ENCODE results near the gene ADGRG6.

ADGRG6 gene

DNA sequence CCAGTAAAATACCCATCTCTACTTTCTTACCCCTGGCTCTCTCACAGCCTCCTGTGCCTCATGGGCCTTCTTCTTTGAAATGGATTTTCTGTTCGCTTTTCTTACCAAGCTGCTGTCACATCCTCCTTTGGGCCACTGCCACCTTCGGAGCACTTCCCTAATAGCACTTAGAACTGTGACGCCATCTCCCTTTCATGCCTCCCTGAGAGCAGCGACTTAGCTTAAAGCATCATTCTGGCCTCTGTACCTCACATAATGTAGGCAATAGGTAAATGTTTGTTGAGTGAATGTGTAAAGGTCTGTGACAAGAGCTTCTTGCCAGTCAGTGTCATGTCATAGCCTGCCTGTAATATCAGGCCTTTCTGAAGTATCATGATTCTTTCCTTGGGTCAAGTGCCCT is 78.8 kb downstream of the ADGRG6 start:
- DNase-seq, result no peak

DNA sequence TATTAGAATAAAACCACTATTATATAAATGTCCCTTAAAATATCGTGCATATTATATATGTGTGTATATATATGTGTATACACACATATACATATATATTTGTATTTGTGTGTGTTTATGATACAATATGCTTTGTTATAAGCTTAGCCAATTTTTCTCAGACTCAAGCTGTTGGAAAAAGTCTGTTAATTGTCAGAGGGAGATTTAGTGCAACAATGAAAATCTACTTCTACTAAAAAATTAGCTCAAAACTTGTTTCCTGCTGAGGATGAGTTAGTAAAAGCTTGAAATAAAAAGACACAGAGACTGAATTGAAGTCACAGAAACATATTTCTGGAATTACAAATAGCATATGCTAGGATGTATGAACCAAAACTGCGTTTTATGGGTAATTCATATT is 79.4 kb downstream of the ADGRG6 start:
- DNase-seq, result no peak

DNA sequence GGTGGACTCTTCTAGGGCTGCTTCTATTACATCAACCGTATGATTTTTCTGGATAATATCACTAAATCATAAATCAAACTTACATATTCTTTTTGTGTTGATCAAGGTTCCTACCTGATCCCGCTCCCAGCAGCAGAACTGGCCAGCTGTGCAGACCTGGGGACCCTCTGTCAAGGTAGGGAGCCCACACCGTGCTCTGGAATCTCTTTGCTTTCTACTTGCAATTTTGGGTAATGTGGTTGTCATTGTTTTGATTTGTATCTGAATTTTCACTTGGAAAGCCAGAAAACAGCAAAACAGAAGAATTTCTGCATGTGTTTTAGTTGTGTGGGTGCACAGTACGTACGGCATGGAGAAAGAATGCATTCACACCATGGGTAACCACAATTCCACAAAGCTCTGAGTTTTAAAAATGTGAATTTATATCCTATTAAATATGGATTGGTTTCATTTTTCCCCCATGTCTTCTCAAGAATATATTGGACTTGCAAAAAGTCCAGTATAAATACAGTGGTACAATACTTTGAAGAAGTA is 80.1 kb downstream of the ADGRG6 start:
- peak; percentile 56 for DNase-seq

DNA sequence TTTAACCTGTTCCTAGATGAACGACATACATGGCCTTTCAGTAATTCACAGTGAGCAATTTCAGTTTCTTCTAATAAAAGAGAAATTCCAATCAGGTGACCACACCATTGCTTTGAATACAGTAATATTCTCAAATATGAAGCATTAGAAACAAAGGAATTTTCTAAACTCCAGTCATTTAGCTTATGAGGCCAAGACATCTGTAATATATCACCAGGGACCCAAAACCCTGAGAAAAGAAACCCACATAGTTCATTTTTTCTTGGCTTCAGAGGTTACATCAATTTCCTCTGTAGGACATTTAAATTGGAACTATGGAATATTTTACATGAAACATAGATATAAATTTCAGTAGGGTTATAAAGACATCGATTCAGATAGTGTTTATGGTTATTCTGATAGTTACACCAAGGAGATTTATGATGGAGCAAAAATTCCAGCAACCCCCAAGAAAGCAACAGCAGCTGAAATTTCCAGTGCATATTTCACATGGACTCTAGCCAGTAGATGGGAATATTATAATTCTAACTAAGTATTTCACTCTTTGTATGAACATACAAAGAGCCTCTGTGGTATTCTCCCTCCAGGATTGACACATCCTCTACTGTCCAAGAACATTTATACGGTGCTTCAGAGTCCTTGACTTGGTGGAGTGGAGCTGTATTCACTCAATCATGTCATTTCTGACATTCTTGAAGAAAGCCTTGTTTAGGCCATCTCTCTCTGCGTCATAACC is 82.9 kb downstream of the ADGRG6 start:
- peak; percentile 85 for DNase-seq

DNA sequence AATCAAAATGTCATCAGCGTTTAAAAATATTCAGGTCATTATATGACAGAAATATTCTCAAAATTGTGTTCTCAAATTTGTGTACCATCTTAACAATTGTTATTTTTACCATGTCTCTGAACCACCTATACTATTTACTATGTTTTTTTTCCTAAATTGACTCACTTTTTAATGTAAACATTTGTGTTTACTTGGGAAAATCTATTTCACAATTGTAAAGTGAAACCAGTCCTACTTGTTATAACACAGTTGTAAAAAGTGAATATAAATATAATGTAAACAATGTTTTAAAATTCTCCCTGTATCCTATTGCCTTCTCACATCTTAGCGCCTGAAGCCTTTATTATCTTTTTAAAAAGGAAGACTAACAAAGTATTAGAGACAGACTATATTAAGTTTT is 83.5 kb downstream of the ADGRG6 start:
- DNase-seq, result no peak

DNA sequence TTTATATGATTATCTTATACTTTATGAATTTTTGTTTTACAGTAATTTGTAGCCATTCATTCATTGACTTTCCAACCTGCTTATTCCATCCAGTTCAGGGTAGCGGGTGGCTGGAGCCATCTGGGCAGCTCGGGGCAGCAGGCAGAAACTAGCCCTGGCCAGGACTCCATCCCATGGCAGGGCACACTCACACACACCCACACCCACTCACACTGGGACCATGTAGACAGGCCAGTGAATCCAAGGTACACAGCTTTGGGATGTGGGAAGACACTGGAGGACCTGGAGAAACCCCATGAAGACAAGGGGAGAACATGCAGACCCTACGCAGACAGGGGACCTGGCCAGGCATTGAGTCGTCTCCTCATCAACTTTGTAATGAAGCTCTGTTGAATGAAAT is 84.8 kb downstream of the ADGRG6 start:
- no peak for DNase-seq

GRCh38 chr6:142387997-142388815 is 86.4 kb downstream of the ADGRG6 start:
- DNase-seq, result peak; percentile 64

DNA sequence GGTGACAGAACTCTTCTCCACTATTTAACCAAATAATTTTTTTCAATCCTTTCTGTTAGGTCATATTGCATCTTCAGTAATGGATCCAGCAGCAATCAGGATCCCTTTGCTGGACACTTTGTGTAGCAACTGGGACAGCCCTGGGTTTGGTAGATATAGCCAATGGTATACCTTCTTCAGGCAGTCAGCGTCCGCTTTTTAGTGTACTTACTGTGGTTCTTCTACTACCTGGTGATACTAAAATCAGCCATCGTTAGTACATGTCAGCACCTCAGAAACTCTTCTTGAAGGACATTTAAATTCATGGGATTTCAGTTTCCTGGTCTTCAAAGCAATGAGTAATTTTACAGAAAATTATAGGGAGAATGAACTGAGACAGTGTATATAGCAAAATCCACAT is 93.5 kb downstream of the ADGRG6 start:
- DNase-seq, result no peak

- DNase-seq, result no peak
Measured at GRCh38 chr6:142395768-142396231, 94.0 kb downstream of the ADGRG6 start.

- DNase-seq, result no peak
Measured at GRCh38 chr6:142398353-142398752, 96.5 kb downstream of the ADGRG6 start.

DNA sequence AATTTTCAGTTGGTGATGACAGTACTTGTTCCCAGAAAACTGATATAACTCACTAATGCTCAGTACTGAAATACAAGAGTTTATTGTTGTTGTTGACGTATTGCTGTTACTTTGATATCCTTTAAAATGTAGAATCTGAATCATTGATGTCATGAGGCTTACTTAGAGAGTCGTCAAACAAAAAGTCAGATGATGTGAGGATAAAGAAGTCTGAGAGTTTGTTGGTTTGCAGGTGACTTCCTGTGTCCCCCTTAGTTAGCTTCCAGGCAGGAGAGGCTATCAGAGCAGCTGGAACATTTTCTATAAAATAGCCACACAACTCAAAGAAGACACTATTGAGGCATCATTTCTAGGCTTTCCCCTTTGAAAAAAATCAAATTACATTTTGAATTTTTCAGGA is 97.9 kb downstream of the ADGRG6 start:
- no peak for DNase-seq

GRCh38 chr6:142400495-142400894 is 98.7 kb downstream of the ADGRG6 start:
- peak; percentile 45 for DNase-seq

DNA sequence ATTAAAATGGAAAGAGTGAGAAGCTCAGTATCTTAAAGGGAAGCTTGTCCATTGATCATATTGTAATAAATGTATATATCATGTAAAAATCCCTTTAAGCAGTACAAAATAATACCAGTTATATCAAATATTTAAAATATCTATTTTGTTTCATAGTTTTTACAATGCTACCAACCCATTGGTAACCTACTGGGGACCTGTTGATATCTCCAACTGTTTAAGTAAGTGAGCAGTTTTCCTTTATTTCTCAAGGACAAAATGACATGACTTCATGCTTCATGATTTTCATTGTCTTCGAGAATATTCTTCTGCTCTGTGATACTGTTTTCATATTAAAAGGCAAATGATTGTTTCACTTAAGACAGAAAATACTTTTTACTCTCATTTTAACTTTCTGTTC is 100.0 kb downstream of the ADGRG6 start:
- no peak for DNase-seq

- DNase-seq, result no peak
Measured at GRCh38 chr6:142404751-142405150, 102.9 kb downstream of the ADGRG6 start.

GRCh38 chr6:142406131-142406530 is 104.3 kb downstream of the ADGRG6 start:
- DNase-seq, result no peak

GRCh38 chr6:142407685-142408273 is 106.0 kb downstream of the ADGRG6 start:
- DNase-seq, result no peak

GRCh38 chr6:142408409-142408808 is 106.6 kb downstream of the ADGRG6 start:
- no peak for DNase-seq

DNA sequence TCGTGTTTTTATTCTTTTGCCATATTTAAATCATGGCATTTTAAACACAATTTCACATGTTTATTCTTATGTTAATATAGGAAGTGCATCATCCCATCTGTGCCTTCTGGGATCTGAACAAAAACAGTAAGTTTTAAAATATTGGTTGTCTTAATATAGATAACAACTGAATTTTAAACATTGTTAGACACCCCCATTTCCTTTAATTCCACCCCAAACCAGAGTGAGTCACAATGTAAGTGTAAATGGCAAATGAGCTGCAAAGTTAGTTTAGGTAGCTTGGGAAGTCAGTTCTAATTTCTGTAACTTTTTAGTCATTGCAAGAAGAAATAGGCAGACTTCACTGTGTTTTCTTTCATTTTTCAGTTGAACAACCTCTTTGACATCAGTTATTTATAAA is 108.0 kb downstream of the ADGRG6 start:
- no peak for DNase-seq

DNA sequence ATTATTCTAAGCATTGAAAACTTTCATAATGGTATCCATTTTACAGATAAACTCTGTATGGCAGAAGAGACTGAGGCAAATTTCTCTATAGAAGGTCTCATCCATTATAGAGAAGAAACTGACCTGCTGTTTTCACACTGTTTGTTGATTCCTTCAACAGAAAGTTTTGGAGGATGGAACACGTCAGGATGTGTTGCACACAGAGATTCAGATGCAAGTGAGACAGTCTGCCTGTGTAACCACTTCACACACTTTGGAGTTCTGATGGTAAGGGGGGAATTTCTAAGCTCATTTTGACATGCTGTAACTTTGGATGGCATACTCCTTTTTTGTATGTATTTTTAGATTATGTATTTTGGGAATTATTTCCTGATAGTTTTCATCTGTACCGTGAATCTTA is 109.3 kb downstream of the ADGRG6 start:
- no peak for DNase-seq

DNA sequence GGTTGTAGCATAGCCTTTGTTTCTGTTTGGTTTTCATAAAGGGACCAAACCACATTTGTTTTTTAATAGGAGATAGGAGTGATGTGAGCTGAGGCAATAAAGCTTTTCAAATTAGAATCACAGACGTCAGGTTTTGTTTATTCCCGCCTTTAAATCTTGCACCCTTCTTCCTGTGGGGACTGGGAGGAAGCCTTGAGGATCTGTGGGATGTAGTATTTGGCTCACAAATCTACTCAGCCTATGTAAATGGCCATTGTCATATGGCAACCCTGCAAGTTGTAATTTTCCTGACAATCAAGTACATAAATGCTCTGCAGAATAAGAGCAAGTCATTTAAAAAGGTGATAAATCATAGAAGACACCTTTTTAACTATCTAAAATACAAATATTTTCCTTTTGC is 110.4 kb downstream of the ADGRG6 start:
- DNase-seq, result no peak

GRCh38 chr6:142412658-142413057 is 110.9 kb downstream of the ADGRG6 start:
- DNase-seq, result peak; percentile 22

DNA sequence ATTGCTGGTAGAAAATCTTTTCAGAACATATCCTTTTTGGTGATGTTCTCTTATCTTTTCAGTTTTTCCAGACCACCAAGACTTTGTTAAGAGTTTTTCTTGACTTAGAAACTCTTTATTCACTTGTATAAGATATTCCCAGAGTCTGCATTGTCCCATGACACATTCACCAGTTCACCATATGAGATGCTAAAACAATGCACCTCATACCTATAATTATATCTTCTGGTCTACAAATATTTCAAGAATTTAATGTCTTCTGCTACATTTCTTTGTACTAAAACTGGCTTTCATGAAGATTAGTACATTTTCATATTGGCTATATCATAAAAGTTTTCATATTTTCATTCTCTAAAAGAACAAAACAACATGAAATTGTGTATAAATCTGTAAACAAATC is 111.3 kb downstream of the ADGRG6 start:
- DNase-seq, result peak; percentile 68

GRCh38 chr6:142414462-142415250 is 112.8 kb downstream of the ADGRG6 start:
- no peak for DNase-seq
